Measurements from ENCODE around the gene SYNDIG1.

GRCh38 chr20:24627926-24628325 lies 158.5 kb downstream of the SYNDIG1 start:
- TF ChIP-seq, protein P1, sequence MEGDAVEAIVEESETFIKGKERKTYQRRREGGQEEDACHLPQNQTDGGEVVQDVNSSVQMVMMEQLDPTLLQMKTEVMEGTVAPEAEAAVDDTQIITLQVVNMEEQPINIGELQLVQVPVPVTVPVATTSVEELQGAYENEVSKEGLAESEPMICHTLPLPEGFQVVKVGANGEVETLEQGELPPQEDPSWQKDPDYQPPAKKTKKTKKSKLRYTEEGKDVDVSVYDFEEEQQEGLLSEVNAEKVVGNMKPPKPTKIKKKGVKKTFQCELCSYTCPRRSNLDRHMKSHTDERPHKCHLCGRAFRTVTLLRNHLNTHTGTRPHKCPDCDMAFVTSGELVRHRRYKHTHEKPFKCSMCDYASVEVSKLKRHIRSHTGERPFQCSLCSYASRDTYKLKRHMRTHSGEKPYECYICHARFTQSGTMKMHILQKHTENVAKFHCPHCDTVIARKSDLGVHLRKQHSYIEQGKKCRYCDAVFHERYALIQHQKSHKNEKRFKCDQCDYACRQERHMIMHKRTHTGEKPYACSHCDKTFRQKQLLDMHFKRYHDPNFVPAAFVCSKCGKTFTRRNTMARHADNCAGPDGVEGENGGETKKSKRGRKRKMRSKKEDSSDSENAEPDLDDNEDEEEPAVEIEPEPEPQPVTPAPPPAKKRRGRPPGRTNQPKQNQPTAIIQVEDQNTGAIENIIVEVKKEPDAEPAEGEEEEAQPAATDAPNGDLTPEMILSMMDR (IDR thresholded peaks at IDR 0.05) = no peak
- no peak for TF ChIP-seq POLR2A (IDR thresholded peaks at IDR 0.05)
- TF ChIP-seq POLR2AphosphoS5 (IDR thresholded peaks at IDR 0.05) = no peak

Measured in prostate gland (tissue), 2 donors.